WERI-Rb-1 (cell line): Measurements from ENCODE around the gene PPM1N.
A peak's percentile ranks its signal among the peaks of the same experiment; 100 is the strongest.

Experiments
- DNase-seq: peaks from one replicate; pipeline ENCODE4 v3.0.0-alpha.2; 2020
- H3K27ac ChIP-seq: fragments of 250-450 bp; sonication (Bioruptor Pico); 2 replicates; pipeline ENCODE4 v1.5.1; 2020; ENCODE audit warnings: mild to moderate bottlenecking, moderate library complexity
- H3K27me3 ChIP-seq: fragments of 250-450 bp; sonication (Bioruptor Pico); 2 replicates; pipeline ENCODE4 v1.5.1; 2021; ENCODE audit warnings: mild to moderate bottlenecking, low read depth, moderate library complexity; ENCODE audit not compliant: insufficient read depth, severe bottlenecking
- H3K36me3 ChIP-seq: fragments of 250-450 bp; sonication (Bioruptor Pico); 2 replicates; pipeline ENCODE4 v1.5.1; 2020; ENCODE audit warnings: mild to moderate bottlenecking, moderate library complexity
- H3K4me3 ChIP-seq: 2 replicates; pipeline ENCODE4 v1.5.1; 2011; ENCODE audit warnings: low read depth, mild to moderate bottlenecking, control low read depth, low read length
- H3K9me3 ChIP-seq: fragments of 250-450 bp; sonication (Bioruptor Pico); 2 replicates; pipeline ENCODE4 v1.5.1; 2021; ENCODE audit warnings: mild to moderate bottlenecking, moderate library complexity; ENCODE audit not compliant: severe bottlenecking
- TF ChIP-seq, protein P1 (sequence below): IDR thresholded peaks from 2 replicates; pipeline ENCODE4 v1.5.1; 2011; ENCODE audit warnings: low read depth, mild to moderate bottlenecking, control low read depth, inconsistent platforms, low read length

PPM1N gene

DNA sequence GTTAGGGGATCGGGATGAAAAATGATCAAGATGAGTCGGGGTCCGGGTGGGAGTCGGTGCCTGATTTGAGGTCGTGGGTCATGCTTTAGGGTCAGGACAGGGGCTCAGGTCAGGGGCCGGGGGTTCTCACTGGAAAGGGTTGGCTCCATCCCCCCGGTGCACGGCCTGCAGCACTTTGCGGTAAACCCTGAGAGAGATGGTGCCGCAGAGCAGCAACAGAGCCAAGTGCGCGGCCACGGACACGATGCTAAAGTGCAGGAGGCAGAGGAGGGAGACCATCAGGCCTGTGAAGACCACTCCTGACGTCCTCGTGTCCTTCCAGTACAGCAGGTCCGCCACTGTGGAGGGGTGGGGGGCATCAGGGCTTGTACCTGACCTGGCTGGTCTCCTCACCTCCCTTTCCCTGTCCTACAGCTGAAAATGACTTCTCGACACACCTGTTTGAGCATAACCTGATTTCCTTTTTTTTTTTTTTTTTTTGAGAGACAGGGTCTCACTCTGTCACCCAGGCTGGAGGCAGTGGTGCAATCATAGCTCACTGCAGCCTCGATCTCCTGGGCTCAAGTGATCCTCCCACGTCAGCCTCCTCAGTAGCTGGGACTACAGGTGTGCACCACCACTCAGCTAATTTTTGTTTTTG, 8.9 kb upstream of the PPM1N start:
- TF ChIP-seq, protein P1, sequence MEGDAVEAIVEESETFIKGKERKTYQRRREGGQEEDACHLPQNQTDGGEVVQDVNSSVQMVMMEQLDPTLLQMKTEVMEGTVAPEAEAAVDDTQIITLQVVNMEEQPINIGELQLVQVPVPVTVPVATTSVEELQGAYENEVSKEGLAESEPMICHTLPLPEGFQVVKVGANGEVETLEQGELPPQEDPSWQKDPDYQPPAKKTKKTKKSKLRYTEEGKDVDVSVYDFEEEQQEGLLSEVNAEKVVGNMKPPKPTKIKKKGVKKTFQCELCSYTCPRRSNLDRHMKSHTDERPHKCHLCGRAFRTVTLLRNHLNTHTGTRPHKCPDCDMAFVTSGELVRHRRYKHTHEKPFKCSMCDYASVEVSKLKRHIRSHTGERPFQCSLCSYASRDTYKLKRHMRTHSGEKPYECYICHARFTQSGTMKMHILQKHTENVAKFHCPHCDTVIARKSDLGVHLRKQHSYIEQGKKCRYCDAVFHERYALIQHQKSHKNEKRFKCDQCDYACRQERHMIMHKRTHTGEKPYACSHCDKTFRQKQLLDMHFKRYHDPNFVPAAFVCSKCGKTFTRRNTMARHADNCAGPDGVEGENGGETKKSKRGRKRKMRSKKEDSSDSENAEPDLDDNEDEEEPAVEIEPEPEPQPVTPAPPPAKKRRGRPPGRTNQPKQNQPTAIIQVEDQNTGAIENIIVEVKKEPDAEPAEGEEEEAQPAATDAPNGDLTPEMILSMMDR = no peak
- no peak overlapping the region for H3K27ac ChIP-seq
- no peaks in the 10 kb centered on the region for H3K27me3 ChIP-seq
- no peaks in the 10 kb centered on the region for H3K9me3 ChIP-seq
- H3K36me3 ChIP-seq = peaks cover 43% of the 10 kb centered on the region
- no peak for DNase-seq
- H3K4me3 ChIP-seq = no peak overlapping the region

GRCh38 chr19:45492137-45492626, 6.1 kb upstream of the PPM1N start:
- DNase-seq = no peak
- H3K27me3 ChIP-seq = no peaks in the 10 kb centered on the region
- no peak overlapping the region for H3K4me3 ChIP-seq
- TF ChIP-seq, protein P1 = no peak
- peak overlapping the region; percentile 81 for H3K27ac ChIP-seq
- no peaks in the 10 kb centered on the region for H3K9me3 ChIP-seq
- H3K36me3 ChIP-seq = peaks cover 49% of the 10 kb centered on the region

GRCh38 chr19:45492627-45493470, 5.4 kb upstream of the PPM1N start:
- DNase-seq = peak; percentile 77
- Histone ChIP-seq H3K9me3 (no peaks in the 10 kb centered on the region), H3K4me3 (peak overlapping the region; percentile 45), H3K27me3 (no peaks in the 10 kb centered on the region), H3K27ac (peak overlapping the region; percentile 81), H3K36me3 (peaks cover 49% of the 10 kb centered on the region)
- TF ChIP-seq, protein P1 = no peak

DNA sequence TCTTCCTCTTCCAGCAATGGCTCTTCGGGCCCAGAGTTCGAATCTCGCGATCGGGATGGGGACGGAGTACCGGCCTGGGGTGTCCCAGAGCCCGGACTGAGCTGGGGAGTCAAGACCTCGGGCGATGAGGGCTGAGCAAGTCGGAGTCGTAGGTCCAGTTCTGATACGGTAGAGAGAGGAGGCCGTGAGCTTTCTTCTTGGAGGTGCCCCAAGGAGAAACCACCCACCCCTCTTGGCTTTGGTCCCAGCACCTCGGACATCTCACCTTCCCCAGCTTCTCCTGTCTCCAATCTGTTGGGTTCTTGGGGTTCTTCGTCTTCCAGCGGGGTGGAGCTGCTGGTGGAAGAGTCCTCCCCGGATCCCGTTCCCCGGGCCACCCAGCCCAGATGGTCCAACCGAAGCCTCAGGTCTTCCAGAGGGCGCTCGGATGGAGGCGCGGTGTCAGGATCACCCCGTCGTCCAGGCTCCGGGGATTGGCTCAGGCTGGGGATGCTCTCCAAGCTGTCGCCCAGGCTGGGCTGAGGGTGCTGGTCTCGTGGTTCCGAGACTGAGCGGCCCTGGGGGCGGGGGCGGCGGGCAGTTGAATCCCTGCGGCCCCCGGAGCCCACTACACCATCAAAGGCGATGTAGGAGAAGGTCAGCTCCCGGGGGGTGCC, 3.9 kb upstream of the PPM1N start:
- Histone ChIP-seq H3K27ac (no peak overlapping the region), H3K9me3 (no peaks in the 10 kb centered on the region), H3K27me3 (no peaks in the 10 kb centered on the region), H3K36me3 (peaks cover 44% of the 10 kb centered on the region), H3K4me3 (no peak overlapping the region)
- no peak for DNase-seq
- TF ChIP-seq, protein P1 = no peak

GRCh38 chr19:45495178-45495577, 3.1 kb upstream of the PPM1N start:
- TF ChIP-seq, protein P1 = no peak
- H3K9me3 ChIP-seq = no peaks in the 10 kb centered on the region
- DNase-seq = no peak
- no peak overlapping the region for H3K4me3 ChIP-seq
- H3K27me3 ChIP-seq = no peaks in the 10 kb centered on the region
- no peak overlapping the region for H3K27ac ChIP-seq
- peaks cover 41% of the 10 kb centered on the region for H3K36me3 ChIP-seq
